Ammon's horn (tissue), 1 donor: ENCODE measurements around the gene AKR7A2.

Source experiments
- DNase-seq: peaks from one replicate; pipeline ENCODE4 v3.0.0-alpha.2; 2016; ENCODE audit warnings: low spot score

AKR7A2 gene

DNA sequence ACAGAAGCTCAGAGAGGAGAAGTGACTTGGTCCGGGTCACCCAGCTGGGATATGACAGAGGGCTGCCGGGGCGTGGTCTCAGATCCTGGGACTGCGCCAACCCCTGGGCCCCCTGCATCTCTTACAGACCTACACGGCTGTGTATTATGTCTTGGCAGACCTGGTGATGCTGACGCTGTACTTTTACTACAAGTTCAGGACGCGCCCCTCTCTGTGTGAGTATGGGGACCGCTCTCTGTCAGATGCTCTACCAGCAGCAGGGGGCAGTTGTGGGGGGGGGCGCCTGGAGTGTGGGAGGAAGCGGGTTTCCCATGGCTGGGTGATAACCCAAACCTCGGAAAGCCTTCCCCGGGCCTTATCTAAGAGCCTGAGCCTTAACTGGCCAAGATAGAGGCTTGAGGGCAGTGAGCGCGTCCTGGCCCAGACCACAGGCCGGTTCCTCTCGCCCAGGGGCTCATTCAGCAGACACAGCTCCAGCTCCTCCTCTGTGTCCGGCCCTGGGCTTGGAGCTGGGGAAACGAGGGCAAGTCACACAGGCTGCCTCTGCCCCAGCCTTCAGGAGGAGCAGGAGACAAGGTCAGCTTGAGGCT, 13.5 kb upstream of the AKR7A2 start:
- no peak for DNase-seq

DNA sequence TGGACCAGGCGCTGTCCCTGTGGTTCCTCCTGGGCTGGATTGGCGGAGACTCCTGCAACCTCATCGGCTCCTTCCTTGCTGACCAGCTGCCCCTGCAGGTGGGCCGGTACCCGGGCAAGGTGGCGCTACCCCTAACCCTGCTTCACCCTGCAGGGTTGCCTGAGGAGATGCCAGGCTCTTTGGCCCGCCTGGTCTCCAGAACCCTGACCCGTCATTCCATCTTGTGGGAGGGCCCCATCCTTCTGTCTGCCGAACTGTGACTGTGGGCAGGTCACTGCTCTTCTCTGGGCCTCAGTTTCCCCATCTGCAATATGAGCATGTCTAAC, 12.7 kb upstream of the AKR7A2 start:
- no peak for DNase-seq

DNA sequence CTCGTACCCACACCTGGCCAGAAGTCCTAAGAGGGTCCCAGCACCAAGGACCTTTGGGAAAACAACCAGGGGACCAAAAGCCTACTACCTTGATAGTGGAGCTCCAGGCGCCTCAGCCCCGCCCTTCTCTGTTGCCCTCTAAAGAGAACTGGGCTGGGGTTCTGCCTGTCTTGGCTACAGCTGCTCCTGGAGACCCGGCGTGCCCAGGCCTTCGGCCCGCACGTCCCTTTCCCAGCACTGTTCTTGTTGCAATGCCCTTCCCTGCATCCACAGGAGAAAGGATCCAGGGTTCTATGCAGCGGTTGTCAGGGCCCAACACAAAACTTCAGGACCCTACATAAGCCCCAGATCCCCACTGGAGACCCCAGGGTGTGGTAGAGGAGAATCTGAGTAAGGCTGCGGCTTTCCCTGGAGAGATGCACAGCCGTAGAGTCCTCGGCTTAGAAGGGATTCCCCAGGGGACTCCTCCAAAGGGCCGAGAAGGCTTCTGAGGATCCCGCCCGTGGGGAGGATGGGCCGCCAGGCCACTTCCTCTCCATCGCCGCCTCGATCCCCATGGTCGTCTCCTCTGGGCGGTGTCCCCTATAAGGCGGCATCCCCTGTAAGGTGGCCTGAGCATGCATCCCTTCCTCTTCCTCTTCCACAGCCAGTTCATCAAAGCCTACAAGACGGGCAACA, 12.2 kb upstream of the AKR7A2 start:
- DNase-seq: no peak

DNA sequence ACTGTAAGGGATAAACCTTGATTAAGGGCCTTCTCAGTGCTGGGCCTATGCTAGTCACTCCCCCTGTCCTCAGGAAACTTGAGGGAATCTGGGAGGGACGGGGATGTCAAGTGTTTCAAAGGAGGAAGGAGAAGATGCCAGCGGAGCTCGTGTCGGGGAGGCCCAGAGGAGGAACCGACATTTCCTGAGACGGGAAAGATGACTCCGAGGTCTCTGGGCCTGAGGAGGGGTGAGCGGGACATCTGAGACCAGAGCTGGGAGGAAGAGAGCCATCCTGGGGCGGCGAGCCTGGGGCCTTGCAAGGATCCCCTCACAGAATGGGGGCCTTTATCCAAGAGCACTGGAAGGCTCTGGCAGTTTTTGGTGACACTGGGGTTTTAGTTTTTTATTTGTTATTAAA, 10.5 kb upstream of the AKR7A2 start:
- DNase-seq: no peak

DNA sequence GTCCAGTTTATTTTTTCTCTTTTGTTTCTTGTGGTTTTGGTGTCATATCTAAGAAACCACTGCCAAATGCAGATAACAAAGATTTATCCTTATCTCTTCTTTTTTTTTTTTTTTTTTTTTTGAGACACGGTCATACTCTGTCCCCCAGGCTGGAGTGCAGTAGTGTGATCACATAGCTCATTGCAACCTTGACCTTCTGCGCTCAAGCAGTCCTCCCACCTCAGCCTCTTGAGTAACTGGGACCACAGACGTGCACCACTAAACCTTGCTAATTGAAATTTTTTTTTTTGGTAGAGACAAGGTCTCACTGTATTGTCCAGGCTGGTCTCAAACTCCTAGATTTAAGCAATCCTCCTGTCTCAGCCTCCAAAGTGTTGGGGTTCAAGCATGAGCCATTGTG, 9.1 kb upstream of the AKR7A2 start:
- no peak for DNase-seq

DNA sequence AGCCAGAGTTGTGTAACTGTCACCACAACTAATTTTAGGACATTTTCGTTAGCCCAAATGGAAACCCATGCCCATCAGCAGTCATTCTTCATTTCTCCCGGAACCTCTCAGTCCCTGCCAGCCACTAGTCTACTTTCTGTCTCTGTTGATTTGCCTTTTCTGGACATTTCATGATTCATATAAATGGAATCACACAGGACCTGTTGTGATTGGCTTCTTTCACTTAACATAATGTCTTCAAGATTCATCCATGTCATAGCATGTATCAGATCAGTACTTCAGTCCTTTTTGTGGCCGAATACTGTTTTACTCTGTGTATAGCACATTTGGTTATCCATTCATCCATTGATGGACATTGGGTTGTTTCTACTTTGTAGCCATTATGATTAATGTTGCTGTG, 7.3 kb upstream of the AKR7A2 start:
- DNase-seq: no peak

DNA sequence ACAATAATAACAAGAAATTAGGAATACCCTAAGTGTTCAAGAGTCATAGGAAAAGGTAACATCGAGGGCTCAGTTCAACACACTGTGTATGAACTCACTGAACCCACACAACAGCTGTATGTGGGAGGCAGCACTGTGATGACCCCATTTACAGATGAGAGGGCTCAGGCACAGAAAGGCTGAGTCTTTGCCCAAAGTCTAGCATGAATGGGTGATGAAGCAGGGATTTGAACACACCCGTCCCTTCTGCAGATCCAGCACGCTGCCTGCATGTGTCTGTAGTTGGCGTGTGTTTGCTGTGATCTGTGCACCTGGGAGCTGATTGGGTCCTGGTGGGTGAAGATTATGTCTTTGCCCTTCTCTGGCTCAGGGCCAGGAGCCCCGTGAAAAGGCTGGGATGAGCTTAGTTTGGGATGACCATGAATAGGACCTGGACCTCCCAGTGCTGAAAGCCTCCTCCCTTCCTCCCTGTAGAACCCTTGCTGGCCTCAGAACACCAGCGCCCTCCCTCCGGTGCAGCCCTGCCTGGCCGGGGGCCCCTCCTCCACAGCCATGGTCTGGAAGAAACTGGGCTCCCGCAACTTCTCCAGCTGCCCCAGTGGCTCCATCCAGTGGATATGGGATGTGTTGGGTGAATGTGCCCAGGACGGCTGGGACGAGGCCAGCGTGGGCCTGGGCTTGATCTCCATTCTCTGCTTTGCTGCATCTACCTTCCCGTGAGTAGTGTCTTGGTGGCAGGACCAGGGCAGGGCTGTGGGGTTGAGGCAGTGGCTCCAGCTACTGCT, 5.4 kb upstream of the AKR7A2 start:
- DNase-seq: no peak

DNA sequence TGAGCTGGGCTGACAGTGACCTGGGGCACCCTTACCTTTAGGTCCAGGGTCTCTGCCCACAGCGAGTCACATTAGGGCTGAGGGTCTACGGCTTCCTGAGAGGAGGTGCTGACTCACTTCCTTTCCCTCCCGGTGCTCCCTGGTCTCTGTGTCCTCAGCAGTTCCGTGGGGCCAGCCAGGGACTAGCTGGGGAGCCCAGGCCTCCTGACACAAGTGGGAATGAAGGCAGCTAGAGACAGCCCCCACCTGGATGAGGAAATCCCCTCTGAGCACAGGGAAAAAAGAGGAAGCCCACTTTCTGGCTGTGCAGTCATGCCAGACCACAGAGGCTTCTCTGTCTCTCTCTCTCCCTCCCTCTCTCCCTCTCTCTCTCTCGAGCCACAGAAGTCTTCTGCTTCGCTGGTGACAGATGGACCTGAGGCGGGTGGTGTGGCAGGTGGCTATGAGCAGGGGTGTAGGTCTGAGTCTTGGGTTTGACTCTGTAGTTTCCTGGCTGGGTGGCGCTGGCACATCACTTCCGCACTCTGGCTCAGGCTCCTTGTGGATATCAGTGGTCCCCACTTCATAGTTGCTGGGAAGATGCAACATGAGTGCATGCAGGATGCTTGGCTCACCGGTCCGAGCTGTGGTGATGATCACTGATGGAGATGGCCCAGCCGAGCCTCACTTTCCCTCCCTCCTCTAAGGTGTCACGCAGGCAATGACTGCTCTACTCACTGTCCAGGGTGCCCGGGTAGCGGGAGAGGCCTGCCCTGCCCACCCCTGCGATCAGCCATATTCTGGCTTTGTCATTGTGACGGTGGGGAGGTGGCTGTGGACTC, 3.6 kb upstream of the AKR7A2 start:
- DNase-seq: no peak

DNA sequence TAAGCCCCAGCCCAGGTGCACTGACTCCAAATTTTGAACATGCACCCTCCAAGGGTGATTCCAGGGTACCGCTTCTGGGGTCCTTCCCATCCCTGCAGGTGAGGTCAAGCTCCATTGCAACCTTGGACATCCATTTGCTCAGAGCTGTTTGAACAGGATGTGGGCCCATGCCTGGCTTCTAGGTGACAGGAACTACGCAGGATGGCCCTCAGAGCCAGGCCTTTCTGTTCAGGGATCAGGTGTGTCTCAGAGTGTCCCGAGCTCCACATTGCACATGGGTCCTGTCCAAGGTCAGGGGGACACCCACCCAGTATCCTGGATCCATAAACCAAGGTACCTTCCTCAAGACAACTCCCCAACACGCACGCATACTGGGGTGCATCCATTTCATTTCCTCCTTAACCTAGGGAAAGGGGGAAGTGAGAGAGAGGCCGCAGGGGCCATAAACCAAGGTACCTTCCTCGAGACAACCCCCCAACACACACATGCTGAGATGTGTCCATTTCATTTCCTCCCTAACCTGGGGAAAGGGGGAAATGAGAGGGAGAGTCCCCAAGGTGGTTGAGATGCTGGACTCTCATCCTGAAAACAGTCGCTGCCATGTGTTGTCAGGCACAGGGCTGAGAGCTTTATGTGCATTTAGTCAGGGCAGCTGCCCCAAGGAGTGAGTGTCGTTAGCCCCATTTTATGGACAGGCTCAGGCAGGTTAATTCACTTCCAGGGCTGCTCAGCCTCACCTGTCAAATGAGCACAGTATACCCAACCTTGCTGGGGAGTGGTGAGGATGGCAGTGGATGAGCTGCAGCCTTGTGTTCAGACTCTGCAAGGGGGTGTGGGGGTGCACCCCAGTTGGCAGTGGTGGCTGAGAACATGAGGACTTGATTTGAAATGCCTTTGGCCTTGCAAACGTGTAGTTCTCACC, 2.3 kb upstream of the AKR7A2 start:
- DNase-seq: no peak

DNA sequence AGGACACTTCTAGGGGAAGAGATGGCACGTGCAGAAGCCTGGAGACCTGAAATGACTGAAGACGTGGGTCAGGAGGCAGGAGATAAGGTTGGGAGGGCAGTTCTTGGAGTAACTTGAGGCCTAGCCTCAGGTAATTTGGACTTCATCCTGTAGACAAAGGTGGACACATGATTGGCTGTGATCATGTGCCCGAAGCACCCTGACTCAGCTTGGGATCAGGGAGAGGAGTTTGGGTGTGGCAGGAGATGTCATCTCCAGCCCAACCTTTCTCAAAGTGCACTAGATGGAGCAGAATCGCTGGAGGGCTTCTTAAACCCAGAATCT, 1.7 kb upstream of the AKR7A2 start:
- no peak for DNase-seq

DNA sequence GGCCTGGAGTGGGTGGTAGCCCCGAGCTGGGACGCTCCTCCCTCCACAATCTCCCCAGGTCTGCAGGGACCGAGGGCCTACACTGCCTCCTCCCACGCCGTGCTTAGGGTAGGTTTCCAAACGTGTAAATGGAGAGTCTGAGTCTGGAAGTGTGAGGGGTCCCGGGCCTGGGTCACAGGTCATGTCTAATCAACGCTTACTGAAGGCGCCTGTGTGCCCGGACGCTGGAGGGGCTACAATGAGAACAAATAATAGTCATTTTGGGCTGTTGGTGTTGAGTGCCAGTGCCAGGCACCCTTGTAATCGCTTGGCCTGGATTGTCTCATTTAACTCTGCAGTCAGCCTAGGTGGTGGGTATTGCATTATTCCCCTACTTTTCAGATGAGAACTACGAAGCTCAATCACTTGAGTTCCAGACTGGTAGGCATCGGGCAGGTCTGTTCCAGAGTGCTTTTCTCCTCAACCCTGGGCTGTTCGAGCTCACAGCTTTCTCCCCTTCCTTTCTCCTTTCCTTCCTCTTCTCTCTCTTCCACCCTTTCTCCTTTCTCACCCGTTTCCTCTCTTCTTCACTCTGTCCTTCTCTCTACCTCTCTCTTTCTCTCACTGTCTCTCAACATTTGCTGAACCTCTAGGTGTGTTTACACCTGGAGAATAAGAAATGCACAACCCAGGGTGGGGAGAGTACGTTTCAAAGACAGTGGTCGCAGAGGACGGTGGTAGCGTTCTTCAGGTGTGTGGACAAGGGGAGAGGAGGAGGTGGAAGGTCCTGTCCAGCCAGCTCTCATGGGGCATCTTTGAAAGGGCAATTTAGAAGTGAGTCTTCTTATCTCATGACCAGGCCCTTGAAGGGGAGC, 1.1 kb upstream of the AKR7A2 start:
- DNase-seq: peak; percentile 40

DNA sequence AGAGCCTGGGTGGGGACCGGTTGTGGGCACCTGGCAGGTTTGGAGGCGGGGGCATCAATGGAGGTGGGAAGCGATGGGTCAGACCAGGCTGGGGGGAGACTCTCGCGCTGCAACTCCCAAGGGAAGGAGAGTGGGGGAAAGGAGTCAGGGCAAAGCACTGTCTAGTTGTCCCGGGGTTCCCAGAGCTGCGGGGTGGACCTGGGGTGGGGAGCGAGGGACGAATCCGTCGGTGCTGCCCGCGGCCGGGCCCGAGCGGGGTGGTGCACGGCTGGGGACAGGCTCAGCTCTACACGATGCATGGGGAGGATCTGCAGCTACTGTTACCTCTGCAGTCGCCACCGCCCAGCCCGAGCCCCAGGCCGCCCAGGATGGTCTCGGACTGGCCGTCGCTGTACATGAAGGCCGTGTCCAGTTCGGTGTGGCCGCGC, 427 bp downstream of the AKR7A2 start:
- DNase-seq: no peak

DNA sequence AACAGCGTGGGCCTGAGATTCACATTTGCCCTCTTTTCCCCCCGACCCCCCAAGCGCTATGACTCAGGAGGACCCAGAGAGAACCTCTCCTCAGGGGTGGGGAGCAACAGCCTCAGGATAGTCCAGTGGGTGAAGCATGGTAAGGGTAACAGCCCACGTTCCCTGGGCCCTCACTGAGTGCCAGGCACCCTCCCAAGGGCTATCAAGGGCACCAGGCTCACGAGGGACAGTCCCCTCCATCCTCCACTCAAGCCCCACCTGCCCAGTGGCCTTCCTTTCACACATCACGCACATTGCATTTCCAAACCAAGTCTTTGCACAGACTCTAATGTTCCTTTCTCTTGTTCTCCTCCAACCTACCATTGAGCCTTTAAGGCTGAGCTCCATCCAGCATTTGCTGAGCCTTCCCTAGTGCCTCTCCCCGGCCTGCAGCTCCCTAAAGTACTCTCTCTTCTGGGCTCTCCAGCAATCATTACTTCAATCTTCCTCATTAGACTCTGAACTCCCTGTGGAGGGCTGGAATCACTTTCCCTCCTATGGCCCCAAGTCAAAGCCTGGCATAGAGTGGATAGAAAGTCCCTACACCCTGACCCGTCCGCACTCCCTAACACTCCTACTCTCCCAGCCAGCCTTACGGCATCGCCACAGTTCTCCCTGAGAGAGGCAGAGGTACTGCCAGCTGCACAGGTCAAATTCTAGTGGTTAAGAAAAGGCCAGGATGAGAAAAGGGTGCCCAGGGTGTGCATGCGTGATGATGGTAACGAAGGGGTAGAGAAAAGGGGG, 1.0 kb downstream of the AKR7A2 start:
- DNase-seq: no peak

DNA sequence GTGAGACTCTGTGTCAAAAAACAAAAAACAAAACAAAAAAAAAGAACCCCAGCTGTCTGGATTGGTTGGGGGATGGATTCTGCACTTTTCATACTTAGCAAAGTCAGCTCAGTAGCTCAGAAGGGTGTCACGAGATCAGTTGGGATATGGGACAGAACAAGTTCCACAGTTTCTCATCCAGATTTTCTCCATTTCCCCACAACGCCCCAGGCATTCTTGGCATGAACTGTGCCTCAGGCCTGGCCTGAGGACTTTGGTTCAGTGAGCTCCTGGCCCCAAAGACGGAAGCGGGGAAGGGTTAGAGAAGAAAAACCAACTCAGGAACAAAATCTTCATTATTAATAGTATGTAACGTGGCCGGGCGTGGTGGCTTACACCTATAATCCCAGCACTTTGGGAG, 1.9 kb downstream of the AKR7A2 start:
- DNase-seq: no peak

DNA sequence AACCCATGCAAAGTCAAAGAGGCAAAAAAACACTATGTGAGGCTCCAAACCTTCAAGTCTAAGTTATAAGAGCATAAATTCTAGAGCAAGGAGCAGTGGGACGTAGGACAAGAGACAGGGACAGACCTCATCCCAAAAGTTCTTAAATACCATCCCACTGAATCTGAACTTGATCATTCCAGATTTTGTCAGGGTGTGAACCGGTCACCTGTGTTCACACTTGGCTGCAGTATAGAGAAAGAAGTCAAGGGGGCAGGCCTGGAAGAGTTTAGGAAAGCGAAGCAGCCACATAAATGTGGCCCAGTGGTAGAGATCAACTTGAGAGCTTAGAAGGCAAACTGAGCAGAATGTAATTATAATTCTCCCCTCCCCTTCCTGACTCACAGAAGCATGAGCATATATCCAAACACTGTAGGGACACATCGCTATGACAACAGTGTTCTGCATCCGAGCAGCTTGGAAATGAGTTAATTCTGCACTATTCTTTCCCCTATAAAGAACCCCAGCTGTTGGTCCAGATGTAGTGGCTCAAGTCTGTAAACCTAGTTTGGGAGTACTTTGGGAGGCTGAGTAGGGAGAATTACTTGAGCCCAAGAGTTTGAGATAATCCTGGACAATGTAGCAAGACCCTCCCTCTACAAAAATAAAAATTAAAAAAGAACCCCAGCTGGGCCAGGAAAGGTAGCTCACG, 2.7 kb downstream of the AKR7A2 start:
- no peak for DNase-seq

DNA sequence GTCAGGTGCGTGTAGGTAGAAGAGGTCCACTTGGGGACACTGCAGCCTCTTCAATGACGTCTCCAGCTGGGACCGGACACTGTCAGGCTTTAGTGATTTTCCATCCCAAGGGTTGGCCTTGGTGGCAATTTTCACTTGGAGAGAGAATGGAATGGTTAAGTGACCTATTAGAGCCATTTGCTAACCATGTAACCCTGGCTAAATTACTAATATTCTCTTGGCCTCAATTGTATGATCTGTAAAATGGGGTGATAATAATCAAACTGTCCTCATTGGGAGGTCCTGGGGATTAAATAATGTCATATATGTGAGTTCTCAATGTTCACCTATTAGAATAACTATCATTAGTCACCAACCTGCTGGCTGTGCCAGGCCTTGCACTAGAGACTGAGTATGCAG, 3.4 kb downstream of the AKR7A2 start:
- DNase-seq: no peak

DNA sequence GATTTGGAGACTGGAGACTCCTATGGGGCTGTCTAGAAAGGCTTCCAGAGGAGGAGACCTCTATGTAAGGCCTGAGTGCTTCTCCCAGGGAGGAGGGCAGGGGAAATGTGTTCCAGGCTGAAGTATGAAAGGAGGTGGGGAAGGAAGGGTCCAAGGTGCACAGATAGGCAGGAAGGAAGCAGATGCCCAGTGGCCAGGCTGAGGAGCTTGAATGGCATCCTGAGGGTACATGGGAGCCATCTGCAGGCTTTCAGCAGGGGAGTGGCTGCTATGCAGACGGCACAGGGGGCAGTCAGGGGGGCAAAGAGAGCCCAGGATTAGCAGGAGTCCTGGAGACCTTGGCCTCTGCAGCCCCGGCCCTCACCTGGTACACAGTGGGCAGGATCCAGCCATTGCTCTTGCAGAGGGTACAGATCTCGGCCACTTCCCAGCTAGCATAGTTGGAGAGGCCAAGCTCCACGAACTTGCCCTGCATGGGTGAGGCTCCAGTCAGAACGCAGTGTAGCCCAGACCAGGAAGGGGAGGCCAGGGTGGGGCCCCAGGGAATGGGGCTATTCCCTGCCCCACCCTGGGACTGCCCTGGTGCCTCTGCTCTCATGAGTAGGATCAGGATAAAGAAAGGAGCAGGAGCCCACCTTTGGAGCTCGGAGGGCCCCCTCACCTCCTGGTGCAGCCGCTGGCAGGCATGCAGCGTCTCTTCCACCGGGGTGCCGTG, 4.0 kb downstream of the AKR7A2 start:
- DNase-seq: no peak

DNA sequence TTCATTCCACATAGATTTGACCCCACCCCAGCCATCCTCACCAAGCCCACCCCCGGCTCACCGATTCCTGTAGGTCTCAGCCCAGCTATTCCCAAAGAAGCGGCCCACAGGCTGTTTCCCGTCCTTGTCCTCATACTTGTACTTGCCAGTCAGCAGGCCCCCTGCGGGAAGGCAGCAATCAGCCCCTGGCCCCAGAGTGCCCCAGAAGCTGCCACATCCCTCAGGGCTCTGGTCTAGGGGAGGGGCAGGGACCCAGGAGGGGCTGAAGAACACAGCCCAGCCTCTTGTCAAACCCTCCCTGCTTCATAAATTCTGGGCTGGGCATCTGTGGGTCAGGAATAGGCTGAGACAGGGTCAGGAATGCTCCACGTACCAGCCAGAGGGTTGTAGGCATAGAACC, 5.0 kb downstream of the AKR7A2 start:
- DNase-seq: no peak

DNA sequence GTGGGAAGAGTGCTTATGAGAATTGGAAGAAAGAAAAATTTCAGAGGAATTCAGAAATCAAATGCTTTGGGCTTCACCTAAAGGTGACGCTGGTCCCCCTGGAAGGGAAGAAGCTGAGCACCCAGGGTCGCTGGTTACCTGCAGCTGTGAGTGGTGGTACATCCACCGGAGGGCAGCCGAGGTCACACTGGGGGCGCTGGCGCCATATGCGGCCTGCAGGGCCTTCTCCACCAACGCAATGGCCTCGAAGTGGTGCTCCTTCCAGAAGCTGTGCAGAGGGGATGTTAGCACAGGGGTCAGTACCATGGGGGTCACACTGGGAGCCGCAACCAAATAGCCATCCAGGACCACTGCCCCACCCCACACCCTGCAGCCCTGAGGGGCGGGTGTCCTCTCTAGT, 6.1 kb downstream of the AKR7A2 start:
- DNase-seq: no peak
